Activated CD4-positive, alpha-beta T cell treated with anti-CD3 and anti-CD28 coated beads, Interleukin-2, amount 50 U/mL, for 24 hours (primary cell): ENCODE results near the gene ZNF431.
"Not testable (repeated sequence)": the region's sequence is repeated elsewhere in the genome, so short reads cannot be mapped to it uniquely, and the experiment has no call there.

Experiments
- DNase-seq, 2 donors: peaks; one replicate each; pipeline ENCODE4 v3.0.0-alpha.2; 2020; ENCODE audit warnings: low read depth in 1 of 2, low spot score in 1 of 2

The ZNF431 gene

DNA sequence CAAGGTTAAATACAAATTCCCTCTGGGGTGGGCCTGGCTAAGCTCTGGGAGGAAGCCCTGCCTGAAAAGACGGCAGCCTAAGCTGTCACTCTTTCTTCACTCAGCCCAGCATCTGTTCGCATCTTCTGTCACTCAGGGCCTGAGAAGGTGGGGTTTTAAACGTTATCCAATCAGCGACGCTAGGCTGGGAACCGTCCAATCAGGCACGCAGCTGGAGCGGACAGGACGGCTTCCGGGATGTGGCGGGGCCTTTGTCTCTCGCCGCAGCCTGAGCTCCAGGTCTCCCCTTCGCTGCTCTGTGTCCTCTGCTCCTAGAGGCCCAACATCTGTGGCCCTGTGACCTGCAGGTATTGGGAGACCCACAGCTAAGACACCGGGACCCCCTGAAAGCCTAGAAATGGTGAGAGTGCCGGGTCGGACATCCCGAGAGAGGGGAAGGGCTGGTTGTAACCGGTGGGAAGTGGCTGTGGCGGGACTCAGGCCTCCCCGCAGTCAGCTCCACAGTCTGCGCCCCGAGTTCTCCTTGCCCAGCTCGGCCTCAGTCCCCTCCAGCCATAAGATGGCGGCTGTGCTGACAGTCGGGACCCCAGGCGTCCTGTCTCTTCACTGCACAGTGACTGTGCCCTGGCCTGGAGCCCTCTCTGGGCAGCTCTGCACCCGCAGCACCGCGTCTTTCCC is at the start of gene ZNF431:
Gene ZNF431, plus strand, starts transcription at position 254 of the 678 bp plus-strand sequence. Its CDS starts 144 bp downstream, at position 398.
- peak; percentile 63 to 90 for DNase-seq

GRCh38 chr19:21092109-21092508 is 49.7 kb upstream of the ZNF431 start:
- DNase-seq = no peak

- no peak for DNase-seq
These were observed 47.4 kb upstream of the ZNF431 start for GRCh38 chr19:21094347-21095025.

DNA sequence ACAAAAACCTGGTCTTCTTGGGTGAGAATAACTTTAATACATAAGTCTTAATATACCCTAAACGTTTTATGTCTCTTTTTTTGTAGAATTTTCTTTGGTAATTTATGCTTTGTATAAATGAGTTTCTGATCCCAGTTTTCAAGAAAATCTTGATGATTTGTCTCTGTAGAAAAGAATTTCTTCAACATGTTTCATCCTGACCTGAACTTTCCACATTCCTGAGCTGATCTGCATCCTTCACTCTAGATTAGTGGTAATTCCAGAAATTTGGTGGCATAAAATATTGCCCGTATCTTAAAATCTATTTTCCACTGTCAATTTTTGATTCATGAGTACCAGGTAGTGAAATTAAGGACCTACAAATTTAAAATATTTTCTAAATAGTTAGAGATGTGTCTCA is 43.5 kb upstream of the ZNF431 start:
- DNase-seq = no peak

DNA sequence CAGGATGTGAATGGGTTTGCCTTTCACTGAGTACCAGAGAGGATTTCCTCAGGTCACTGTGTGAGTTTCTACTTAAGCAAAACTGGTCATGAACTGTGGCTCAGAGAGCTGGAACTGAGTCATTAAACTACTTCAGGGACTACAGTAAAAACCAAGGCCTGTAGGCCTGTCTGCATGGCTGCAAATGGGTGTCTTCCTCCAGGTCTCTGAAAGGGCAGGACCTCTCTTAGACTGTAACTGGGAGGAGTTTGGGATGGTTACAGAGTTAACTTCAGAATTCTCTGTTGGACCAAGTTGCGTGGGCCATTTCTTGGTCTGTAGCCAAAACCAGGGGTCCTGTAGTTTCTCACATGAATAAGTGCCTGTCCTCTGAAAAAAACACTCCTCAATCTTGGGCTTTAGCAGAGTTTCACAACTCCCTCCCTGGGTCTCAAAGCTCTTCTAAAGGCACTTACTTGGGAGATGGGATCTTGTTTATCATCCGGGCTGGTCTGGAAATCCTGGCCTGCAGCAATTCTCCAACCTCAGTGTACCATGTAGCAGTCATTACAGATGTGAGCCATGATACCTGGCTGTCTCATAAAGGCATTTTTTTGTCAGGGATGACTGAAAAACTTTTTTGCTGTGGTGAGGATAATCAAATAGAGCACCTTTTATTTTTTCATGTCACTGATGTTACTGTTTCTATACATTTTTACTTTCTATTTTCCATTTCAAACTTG is 40.2 kb upstream of the ZNF431 start:
- DNase-seq = no peak

DNA sequence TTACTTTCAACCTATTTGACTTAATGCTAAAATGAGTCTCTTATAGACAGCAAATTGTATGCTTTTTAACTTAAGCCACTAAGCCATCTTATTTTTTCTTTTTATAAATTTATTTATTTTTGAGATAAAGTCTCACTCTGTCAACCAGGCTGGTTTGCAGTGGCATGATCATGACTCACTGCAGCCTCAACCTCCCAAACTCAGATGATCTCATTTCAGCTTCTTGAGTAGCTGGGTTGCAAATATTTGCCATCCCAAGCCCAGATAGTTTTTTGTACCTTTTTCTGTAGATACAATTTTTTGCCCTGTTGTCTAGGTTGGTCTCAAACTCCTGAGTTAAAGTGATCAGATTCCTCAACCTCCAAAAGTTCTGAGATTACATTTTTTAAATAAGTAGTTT is 32.7 kb upstream of the ZNF431 start:
- no peak for DNase-seq

DNA sequence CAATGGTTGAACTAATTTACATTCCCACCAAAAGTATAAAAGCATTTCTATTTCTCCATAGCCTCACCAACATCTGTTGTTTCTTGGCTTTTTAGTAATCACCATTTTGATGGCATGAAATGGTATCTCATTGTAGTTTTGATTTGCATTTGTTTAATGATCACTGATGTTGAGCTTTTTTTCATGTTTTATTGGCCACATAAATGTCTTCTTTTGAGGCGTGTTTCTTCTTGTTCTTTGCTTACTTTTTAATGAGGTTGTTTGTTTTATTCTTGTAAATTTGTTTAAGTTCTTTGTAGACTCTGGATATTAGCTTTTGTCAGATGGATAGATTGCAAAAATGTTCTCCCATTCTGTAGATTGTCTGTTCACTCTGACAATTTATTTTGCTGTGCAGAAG is 31.7 kb upstream of the ZNF431 start:
- DNase-seq = no peak

- DNase-seq = no peak
These were observed 26.4 kb upstream of the ZNF431 start for GRCh38 chr19:21115430-21115829.

- DNase-seq = no peak
These were observed 24.6 kb upstream of the ZNF431 start for GRCh38 chr19:21117041-21117907.

DNA sequence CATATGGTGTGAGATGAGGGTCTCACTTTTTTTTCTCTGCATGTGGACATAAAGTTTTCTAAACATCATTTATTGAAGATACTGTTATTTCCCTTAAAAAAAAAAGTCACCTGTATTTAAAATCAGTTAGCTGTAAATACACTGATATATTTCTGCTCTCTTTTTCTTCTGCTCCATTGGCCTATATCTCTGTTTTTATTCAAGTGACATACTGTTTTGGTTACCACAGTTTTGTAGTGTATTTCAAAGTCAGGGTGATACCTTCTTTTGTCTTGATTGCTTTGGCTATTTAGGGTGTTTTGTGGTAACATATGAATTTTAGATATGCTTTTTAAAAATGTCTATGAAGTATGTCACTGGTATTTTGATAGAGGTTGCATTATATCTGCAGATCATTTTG is 15.8 kb upstream of the ZNF431 start:
- DNase-seq = no peak

GRCh38 chr19:21127001-21127400 is 14.8 kb upstream of the ZNF431 start:
- DNase-seq = no peak

DNA sequence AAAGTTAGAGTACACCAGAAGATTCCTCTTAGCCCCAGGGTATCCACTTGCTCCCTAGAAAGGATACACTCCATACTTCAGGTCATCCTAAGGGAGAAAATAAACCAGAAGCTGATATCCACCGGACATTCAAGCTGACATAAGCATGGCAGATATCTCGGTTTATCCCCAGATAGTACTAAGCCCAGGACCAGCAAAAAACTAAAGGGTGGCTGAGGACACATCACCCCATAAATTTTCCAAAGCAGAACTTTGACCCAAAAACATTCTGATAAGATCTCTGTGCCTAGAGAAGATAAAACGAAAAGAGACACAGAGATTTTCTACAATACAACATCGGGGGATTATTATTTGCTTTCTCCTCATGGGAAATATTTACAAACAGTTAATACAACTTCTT is 13.9 kb upstream of the ZNF431 start:
- no peak for DNase-seq

- DNase-seq = no peak
These were observed 12.7 kb upstream of the ZNF431 start for GRCh38 chr19:21128901-21129698.

GRCh38 chr19:21130097-21130775 is 11.6 kb upstream of the ZNF431 start:
- DNase-seq = no peak

DNA sequence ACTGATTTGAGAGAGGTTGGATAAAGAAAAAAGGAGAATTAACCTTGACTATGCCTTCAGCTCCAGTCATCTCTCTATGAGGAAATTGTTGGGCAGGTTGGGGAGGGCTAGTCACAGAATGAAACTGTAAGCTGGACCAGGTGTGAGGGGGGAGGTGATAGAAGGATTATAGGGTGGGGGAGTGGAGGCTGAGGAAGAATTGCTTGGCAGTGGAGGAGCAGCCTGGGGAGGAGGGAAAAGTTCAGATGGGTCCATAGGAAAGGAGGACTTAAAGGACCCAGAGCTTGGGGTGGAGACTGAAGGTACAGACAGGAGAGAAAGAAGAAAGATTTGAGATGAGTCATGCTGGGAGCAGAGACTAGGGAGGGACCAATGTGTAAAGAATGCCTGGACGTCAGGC is 8.2 kb upstream of the ZNF431 start:
- DNase-seq = no peak

DNA sequence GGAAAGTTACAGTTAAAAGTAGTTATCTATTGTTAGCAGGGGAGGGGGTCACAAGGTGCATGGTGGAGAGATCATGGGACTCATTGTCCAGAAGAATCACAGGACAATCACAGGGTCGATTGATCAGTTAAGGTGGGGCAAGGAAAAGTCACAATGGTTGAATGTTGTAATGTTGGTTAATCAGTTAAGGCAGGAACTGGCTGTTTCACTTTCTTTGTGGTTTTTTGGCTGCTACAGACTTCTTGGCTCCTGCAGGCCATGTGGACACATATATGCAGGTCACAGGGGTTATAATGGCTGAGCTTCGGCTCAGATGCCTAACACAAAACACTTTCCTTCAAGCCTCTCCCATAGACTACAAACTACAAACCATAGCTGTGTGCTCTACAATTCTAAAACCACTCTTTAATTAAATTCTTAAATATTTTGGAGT is 6.9 kb upstream of the ZNF431 start:
- DNase-seq = no peak

GRCh38 chr19:21135433-21135832 is 6.4 kb upstream of the ZNF431 start:
- DNase-seq = no peak

- DNase-seq = no peak
These were observed 3.7 kb upstream of the ZNF431 start for GRCh38 chr19:21138130-21138529.

- DNase-seq = not testable (repeated sequence)
These were observed 834 bp upstream of the ZNF431 start for GRCh38 chr19:21141006-21141405.

GRCh38 chr19:21143428-21143827 is 1.6 kb downstream of the ZNF431 start:
- DNase-seq = no peak
